ENCODE measurements around the gene RGL3. TPM values are rescaled to one million over a fixed set of nuclear protein-coding genes. Genes with fewer than 3 reads are reported as not detected.

The RGL3 gene
- total RNA-seq, 1 experiment from 2014 or later = 22.6 TPM

- DNase-seq (ENCODE audit: low read depth, low spot score) (no peak), ATAC-seq (peak; percentile 56)
- POLR2A ChIA-PET = no interaction called here
- CTCF ChIA-PET = no interaction called here
- intact Hi-C loops (cut with micrococcal nuclease; ENCODE audit: unreplicated experiment) (no loop called here), in situ Hi-C loops (cut with HindIII; ENCODE audit: low pct_unique_long_range_greater_than_20kb, low sequenced_read_pairs) (no loop called here)
- Histone ChIP-seq H3K9me3 (ENCODE audit: control insufficient read depth, insufficient read depth, low read depth, low read length) (no peaks in the 10 kb centered on the region), H3K36me3 (ENCODE audit: control insufficient read depth, insufficient read depth, low read length) (no peaks in the 10 kb centered on the region), H3K27ac (ENCODE audit: low read length) (no peak overlapping the region), H3K27me3 (ENCODE audit: control insufficient read depth, insufficient read depth, low read length) (no peaks in the 10 kb centered on the region), H3K4me1 (ENCODE audit: control insufficient read depth, insufficient read depth, low read length) (no peaks in the 10 kb centered on the region; the same call in 1 of the 2 replicates), H3K4me3 (ENCODE audit: low read depth in 2 of 2, low read length in 2 of 2) (no peak overlapping the region)
- BruUV-seq (replicated peaks) = no TSS peak
- TF ChIP-seq REST (IDR thresholded peaks at IDR 0.05; ENCODE audit: insufficient read depth in 1 of 2, low read depth in 2 of 2, low read length in 1 of 2) (peak; percentile 52 to 77; a peak in 3 of 4 replicates), POLR2AphosphoS5 (IDR thresholded peaks at IDR 0.05; ENCODE audit: low read depth, low read length) (no peak)
These were observed 57.9 kb downstream of the RGL3 start for GRCh38 chr19:11361037-11361770.

GRCh38 chr19:11359421-11359820 is 59.7 kb downstream of the RGL3 start:
- no peaks in the 10 kb centered on the region for H3K27me3 ChIP-seq (ENCODE audit: control insufficient read depth, insufficient read depth, low read length)
- TF ChIP-seq REST (IDR thresholded peaks at IDR 0.05; ENCODE audit: insufficient read depth in 1 of 2, low read depth in 2 of 2, low read length in 1 of 2) (no peak), CTCF (IDR thresholded peaks at IDR 0.05) (no peak), POLR2AphosphoS5 (IDR thresholded peaks at IDR 0.05; ENCODE audit: low read depth, low read length) (no peak), TCF7L2 (IDR thresholded peaks at IDR 0.05; ENCODE audit: low read depth, low read length) (no peak), SIN3A (IDR thresholded peaks at IDR 0.05; ENCODE audit: borderline replicate concordance, insufficient read depth, low read depth, low read length) (no peak)
- ChIA-PET POLR2A (interaction anchor here (0.7 kb wide), 1 partner anchor 317 kb away, joined by 3 read pairs; no protein-coding TSS in a partner anchor), CTCF (no interaction called here)
- ATAC-seq (no peak), DNase-seq (ENCODE audit: low read depth, low spot score) (no peak)
- no peak overlapping the region for H3K27ac ChIP-seq (ENCODE audit: low read length)
- H3K4me1 ChIP-seq (ENCODE audit: control insufficient read depth, insufficient read depth, low read length) = no peaks in the 10 kb centered on the region; the same call in 1 of the 2 replicates
- intact Hi-C loops (cut with micrococcal nuclease; ENCODE audit: unreplicated experiment) = no loop called here
- no TSS peak for BruUV-seq (replicated peaks)
- H3K36me3 ChIP-seq (ENCODE audit: control insufficient read depth, insufficient read depth, low read length) = no peaks in the 10 kb centered on the region
- H3K9me3 ChIP-seq (ENCODE audit: control insufficient read depth, insufficient read depth, low read depth, low read length) = no peaks in the 10 kb centered on the region
- in situ Hi-C loops (cut with HindIII; ENCODE audit: low pct_unique_long_range_greater_than_20kb, low sequenced_read_pairs) = no loop called here
- no peak overlapping the region for H3K4me3 ChIP-seq (ENCODE audit: low read depth in 2 of 2, low read length in 2 of 2)
